Measurements from ENCODE around the gene SPACA7. TPM values are rescaled to one million over a fixed set of nuclear protein-coding genes. Genes with fewer than 3 reads are reported as not detected.

Gene SPACA7
- total and polyA plus RNA-seq, 9 of the 15 experiments (the other 6 are each of a cell fraction or from before 2014, with no cell fraction given), result not detected

- ATAC-seq, result no peak
- no peak overlapping the region for H2AFZ ChIP-seq (ENCODE audit: low read depth, low read length)
- H3K9me1 ChIP-seq (ENCODE audit: control insufficient read depth, insufficient read depth, low read length), result no peaks in the 10 kb centered on the region
- H3K9ac ChIP-seq (ENCODE audit: insufficient read depth in 1 of 2, low read depth in 2 of 2, low read length in 2 of 2), result no peak overlapping the region
- TF ChIP-seq THRA (IDR thresholded peaks at IDR 0.05) (no peak), ZNF165 (CRISPR knock-in tag; IDR thresholded peaks at IDR 0.05; ENCODE audit: borderline replicate concordance) (no peak), ZNF282 (CRISPR knock-in tag; IDR thresholded peaks at IDR 0.05) (no peak), U2AF1 (optimal IDR thresholded peaks at IDR 0.05; ENCODE audit: low read depth, low read length) (no peak), ASH1L (IDR thresholded peaks at IDR 0.05; ENCODE audit: borderline replicate concordance, low read depth, partially characterized antibody) (no peak), MNT (conservative IDR thresholded peaks at IDR 0.05) (no peak)
- CTCF ChIA-PET (ENCODE audit: low intra/inter-chr PET ratio), result no interaction called here
- H4K20me1 ChIP-seq (replicated peaks; ENCODE audit: control insufficient read depth, insufficient read depth, low read length), result no peaks in the 10 kb centered on the region
- H3K4me2 ChIP-seq (ENCODE audit: insufficient read depth, low read length), result no peak overlapping the region
- no peaks in the 10 kb centered on the region for H3K36me3 ChIP-seq (ENCODE audit: control insufficient read depth, insufficient read depth, low read length)
- no peaks in the 10 kb centered on the region for H3K4me1 ChIP-seq (replicated peaks in 1 of 2; ENCODE audit: control insufficient read depth in 2 of 2, insufficient read depth in 2 of 2, low read length in 2 of 2)
- no peaks in the 10 kb centered on the region for H3K79me2 ChIP-seq (ENCODE audit: control insufficient read depth, insufficient read depth, low read length)
- no TSS peak for BruUV-seq (replicated peaks)
- in situ Hi-C loops (cut with MboI) (no loop called here), intact Hi-C loops (cut with micrococcal nuclease) (no loop called here)
- DNase-seq (ENCODE audit: extremely low read depth in 1 of 4, low spot score in 3 of 4), result no peak
- POLR2A ChIA-PET, result no interaction called here
- H3K27me3 ChIP-seq (ENCODE audit: control insufficient read depth in 2 of 2, insufficient read depth in 2 of 2, low read length in 2 of 2), result peaks cover 4 to 36% of the 10 kb centered on the region in 2 experiments; a peak in 3 of 5 replicates
- 2% methylated on average over 9 of the region's 11 CpGs for WGBS (ENCODE audit: insufficient coverage, low coverage, missing lambda C conversion rate)
- FAIRE-seq, result no peak
- H3K4me3 ChIP-seq, result no peak overlapping the region
- no peak overlapping the region for H3K27ac ChIP-seq (ENCODE audit: extremely low read depth, low read depth, low read length)
- H3K9me3 ChIP-seq (replicated peaks; ENCODE audit: control insufficient read depth, insufficient read depth, low read depth, low read length), result no peaks in the 10 kb centered on the region
These were observed 25.9 kb upstream of the SPACA7 start for GRCh38 chr13:112350300-112350699.

Measured in K562 (cell line).